Posterior cingulate gyrus (tissue), 11 donors: Measurements from ENCODE around the gene RARRES1.

Experiments
- DNase-seq, 10 donors: peaks; one replicate each; pipeline versions ENCODE4 v3.0.0 to v3.0.0-alpha.2; 2020 to 2021; ENCODE audit warnings: mixed read lengths in 3 of 10
- intact Hi-C: fragments of 100-400 bp; cut with DNase I; formaldehyde crosslinking; loops from one replicate; pipeline ENCODE4 v1.15.1; 2023

Gene RARRES1

DNA sequence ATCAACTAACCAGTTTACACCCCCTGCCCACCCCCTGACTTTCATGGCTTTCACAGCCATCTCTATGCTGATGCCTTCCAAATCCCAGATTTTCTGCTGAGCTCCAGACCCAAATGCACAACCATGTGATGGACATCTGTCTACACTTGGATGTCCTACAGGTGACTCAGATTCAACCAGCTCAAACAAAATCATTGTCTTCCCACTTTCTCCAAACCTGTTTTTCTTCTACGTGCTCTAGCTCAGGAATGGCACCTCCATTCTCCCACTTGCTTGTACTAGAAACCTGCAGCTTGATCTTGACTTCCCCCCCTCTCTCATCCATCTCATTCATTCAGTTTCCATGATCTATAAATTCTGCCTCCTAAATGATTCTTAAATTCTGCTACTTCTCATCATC lies 34.1 kb upstream of the RARRES1 start:
- intact Hi-C loops, result no loop called here
- no peak for DNase-seq

GRCh38 chr3:158765518-158766205 lies 33.4 kb upstream of the RARRES1 start:
- intact Hi-C loops, result no loop called here
- DNase-seq, result no peak

GRCh38 chr3:158763421-158763820 lies 31.2 kb upstream of the RARRES1 start:
- intact Hi-C loops, result no loop called here
- DNase-seq, result no peak

DNA sequence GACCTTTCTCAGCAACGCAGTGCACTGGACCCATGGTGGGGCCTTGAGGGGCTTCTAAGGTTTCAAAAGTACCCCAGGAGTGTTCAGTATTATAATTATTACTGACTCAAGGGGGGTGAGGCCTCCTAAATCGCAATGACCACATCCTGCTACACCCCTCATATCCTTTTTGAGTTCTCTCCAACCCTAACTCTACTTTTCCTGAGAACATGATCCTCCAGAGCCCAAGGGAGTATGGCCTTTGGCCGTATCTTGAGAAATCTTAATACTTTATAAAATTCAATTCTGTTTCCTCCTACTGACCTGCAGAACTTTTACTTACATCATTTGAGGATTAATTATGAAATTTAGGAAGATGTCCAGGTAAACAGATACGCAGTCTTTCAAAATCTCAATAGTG lies 30.4 kb upstream of the RARRES1 start:
- intact Hi-C loops, result no loop called here
- DNase-seq, result no peak

- intact Hi-C loops, result no loop called here
- DNase-seq, result no peak
Observed at GRCh38 chr3:158761350-158761749, 29.1 kb upstream of the RARRES1 start.

- intact Hi-C loops, result no loop called here
- no peak for DNase-seq
Observed at GRCh38 chr3:158755421-158755820, 23.2 kb upstream of the RARRES1 start.

GRCh38 chr3:158753854-158754253 lies 21.6 kb upstream of the RARRES1 start:
- intact Hi-C loops, result no loop called here
- no peak for DNase-seq

DNA sequence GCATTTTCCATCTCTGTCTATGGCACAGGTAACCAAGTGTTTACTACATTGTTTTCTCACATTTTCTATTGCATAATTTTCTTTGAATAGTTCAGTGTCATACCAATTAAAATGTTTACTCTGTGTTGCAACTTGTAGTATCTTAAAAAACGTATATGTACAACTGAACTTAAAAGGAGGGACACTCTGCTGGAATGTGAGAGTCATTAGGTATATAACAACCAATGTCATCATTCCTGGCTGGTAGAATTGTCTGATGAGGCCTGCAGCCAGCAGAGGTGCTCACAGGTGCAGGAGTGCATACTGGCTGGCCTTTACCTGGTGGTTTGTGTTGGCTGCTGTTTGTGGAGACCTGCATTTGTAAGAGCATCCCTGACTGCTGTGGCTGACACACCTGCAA lies 19.1 kb upstream of the RARRES1 start:
- intact Hi-C loops, result no loop called here
- no peak for DNase-seq

DNA sequence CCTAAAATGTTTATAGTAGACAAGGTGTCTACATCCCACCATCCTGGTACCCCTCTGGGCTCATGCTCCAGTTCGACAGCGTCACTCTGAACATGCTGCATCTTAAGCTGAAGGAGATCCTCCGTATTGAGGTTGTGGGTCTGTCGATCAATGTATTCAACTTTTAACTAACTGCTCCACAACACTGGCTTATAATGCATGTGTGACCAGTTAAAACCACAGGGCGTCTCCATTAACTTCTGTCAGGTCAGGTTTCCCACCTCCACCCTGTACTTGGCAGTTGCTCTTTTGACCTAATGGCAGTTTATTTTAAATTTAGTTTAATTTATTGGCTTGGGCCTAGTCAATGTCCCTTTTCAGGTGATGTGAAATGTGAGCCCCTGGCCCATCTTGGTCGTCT lies 17.8 kb upstream of the RARRES1 start:
- intact Hi-C loops, result no loop called here
- DNase-seq, result no peak

DNA sequence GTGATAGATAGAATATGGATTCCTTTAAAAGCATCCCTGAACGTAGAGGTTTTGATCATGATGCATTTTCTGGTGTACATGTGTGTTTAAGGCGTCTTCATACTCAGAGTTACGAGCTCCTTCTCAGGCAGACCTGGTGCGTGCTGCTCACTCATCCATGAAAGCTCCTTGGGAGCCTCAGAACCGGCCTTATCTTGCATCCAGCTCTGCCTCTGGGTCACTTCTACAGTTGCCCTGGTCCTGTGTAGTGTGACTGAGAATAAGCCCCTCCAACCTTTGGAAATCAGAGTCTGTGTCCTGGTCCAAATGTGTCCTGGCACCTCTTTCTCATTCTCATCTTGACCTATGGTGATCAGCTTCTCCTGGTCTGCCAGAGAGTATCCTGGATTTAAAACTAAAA lies 17.3 kb upstream of the RARRES1 start:
- intact Hi-C loops, result no loop called here
- DNase-seq, result no peak

DNA sequence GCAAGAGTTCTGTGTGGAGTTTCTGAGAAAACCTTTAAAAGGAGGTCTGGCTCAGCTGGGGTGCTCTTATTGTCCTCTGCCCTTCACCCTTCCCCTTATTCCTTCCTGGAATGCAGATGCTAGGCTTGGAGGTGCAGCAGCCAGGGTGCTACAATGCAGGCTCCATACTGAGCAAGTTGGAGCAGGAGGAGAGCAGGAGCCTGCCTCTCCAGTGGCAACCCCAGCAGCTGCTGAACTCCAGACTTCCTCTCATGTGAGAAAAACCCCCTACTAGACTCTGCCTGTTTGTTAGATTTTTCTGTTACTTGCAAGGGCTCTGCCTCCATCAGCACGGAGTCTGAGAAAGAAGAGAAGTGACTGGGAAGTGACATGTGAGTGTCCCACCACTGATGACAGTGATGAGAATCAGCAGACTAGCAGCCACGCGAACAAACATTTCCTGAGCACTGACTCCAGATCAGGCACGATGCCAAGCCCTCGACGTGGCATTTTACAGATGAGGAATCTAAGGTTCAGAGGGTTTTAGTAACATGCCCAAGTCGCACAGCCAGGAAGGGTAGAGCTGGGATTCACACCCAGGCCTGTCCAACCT lies 16.1 kb upstream of the RARRES1 start:
- no peak for DNase-seq
- intact Hi-C loops, result no loop called here

DNA sequence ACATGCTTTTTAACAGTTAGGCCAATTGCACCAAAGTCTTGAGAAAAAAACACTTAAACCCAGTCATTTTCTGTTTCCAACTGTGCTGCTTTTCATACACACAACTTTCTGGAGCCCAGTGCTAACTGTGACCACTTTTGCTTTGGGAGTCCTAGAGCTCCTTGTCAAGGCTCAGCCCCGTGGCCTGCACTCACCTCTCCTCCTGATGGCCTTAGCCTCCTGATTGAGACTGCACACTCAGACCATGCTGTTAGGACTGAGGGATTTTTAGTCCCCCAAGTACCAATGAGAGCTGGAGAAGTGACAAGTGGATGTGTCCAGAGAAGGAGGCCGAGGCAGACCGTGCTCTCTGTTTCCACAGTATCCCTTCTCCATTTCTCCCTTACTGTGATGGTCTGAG lies 15.2 kb upstream of the RARRES1 start:
- no peak for DNase-seq
- intact Hi-C loops, result no loop called here

DNA sequence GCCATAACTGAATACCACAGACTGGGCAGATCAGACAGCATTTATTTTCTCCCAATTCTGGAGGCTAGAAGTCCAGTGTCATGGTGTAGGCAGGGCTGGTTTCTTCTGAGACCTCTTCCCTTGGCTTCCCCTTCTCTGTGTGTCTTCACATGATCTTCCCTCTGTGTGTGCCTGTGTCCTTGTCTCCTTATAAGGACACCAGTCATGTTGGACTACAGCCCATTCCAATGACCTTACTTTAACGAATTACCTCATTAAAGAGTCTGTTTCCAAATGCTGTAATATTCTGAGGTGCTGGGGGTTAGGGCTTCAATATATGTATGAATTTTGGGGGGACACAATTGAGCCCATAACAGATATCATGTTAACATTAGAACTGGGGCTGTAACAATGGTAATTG lies 13.3 kb upstream of the RARRES1 start:
- intact Hi-C loops, result no loop called here
- no peak for DNase-seq

- intact Hi-C loops, result no loop called here
- no peak for DNase-seq
Observed at GRCh38 chr3:158744567-158745288, 12.5 kb upstream of the RARRES1 start.

DNA sequence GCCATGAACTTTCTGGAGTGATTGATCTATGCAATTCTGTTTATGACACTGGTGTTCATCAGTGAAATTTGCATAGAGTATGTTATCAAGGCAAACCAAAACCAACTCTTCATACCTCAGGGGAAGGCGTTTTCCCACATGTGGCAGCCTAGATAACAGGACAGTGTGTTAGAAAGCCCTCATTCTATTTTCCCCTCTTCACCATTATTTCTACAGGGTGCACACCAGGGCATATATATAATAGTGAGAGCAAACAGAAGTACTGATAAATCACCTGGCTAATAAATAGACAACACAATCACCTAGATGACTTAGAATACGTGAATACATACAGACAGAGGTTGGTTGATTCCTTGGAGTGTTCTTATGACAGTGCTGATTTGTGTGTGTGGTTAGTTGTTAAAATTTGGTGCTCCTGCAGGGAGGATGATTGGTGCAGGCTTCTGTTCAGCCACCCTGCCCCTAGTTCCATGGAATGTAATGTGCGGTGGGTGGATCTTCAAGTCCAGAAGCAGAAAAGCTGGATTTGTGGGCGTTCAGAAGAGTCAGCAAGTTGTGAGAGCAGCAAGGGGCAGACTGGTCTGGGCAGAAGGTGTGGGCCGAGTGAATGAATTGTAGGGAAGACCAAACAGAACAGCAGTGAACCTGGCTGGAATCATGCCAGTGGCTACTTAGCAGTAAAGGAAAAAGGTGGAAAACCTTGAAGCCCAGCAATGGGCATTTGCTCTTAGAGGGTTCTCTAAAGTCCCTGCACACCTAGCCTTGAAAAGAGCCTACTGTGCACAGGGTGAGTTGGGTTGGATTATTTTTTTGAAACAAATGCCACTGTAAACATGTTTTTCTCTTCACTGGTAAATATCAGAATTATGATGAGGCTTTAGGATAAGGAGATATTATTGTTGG lies 11.7 kb upstream of the RARRES1 start:
- no peak for DNase-seq
- intact Hi-C loops, result no loop called here

- DNase-seq, result no peak
- intact Hi-C loops, result no loop called here
Observed at GRCh38 chr3:158742871-158743663, 10.8 kb upstream of the RARRES1 start.

- no peak for DNase-seq
- intact Hi-C loops, result no loop called here
Observed at GRCh38 chr3:158739661-158740060, 7.4 kb upstream of the RARRES1 start.

GRCh38 chr3:158739078-158739477 lies 6.8 kb upstream of the RARRES1 start:
- intact Hi-C loops, result no loop called here
- DNase-seq, result no peak

GRCh38 chr3:158738653-158739052 lies 6.4 kb upstream of the RARRES1 start:
- no peak for DNase-seq
- intact Hi-C loops, result no loop called here

- DNase-seq, result no peak
Observed at GRCh38 chr3:158737976-158738615, 5.8 kb upstream of the RARRES1 start.

More at GRCh38 chr3:158737976-158738615, 5.8 kb upstream of the RARRES1 start:
- intact Hi-C loops, result no loop called here
